HEK293 (cell line): ENCODE results near the gene C13orf46.

Experiments
- BCL11A ChIP-seq: fragments of 450-650 bp; formaldehyde crosslinking; IDR thresholded peaks from 2 replicates; pipeline ENCODE4 v1.5.1; 2016; ENCODE audit warnings: low read depth, missing biosample characterization, missing genetic modification characterization
- GLI4 ChIP-seq: fragments of 450-650 bp; formaldehyde crosslinking; IDR thresholded peaks from 2 replicates; pipeline ENCODE4 v1.5.1; 2016; ENCODE audit warnings: missing biosample characterization, missing genetic modification characterization
- GLIS2 ChIP-seq: fragments of 450-650 bp; formaldehyde crosslinking; IDR thresholded peaks from 2 replicates; pipeline ENCODE4 v1.5.1; 2016; ENCODE audit warnings: missing biosample characterization, missing genetic modification characterization
- KLF8 ChIP-seq: fragments of 450-650 bp; formaldehyde crosslinking; IDR thresholded peaks from 2 replicates; pipeline ENCODE4 v1.5.1; 2016; ENCODE audit warnings: missing biosample characterization, missing genetic modification characterization
- KLF9 ChIP-seq: fragments of 450-650 bp; formaldehyde crosslinking; IDR thresholded peaks from 2 replicates; pipeline ENCODE4 v1.5.1; 2016; ENCODE audit warnings: missing biosample characterization, missing genetic modification characterization, low read depth
- OSR2 ChIP-seq: fragments of 450-650 bp; formaldehyde crosslinking; IDR thresholded peaks from 2 replicates; pipeline ENCODE4 v1.5.1; 2016; ENCODE audit warnings: missing biosample characterization, missing genetic modification characterization
- PBX3 ChIP-seq: sonication (generic); formaldehyde crosslinking; IDR thresholded peaks from 2 replicates; pipeline ENCODE4 v1.8.1; 2022; ENCODE audit warnings: mild to moderate bottlenecking, moderate library complexity, missing genetic modification reagents
- PRDM4 ChIP-seq: fragments of 450-650 bp; formaldehyde crosslinking; IDR thresholded peaks from 2 replicates; pipeline ENCODE4 v1.5.1; 2017; ENCODE audit warnings: missing biosample characterization, missing genetic modification characterization
- SCRT2 ChIP-seq: fragments of 450-650 bp; formaldehyde crosslinking; IDR thresholded peaks from 2 replicates; pipeline ENCODE4 v1.5.1; 2016; ENCODE audit warnings: missing biosample characterization, missing genetic modification characterization
- SETDB1 ChIP-seq: IDR thresholded peaks from one replicate; pipeline ENCODE4 v1.6.1; 2017; ENCODE audit warnings: mild to moderate bottlenecking, low read length, moderate library complexity, mixed read lengths; ENCODE audit not compliant: insufficient read length
- SP3 ChIP-seq: fragments of 450-650 bp; formaldehyde crosslinking; IDR thresholded peaks from 2 replicates; pipeline ENCODE4 v1.5.1; 2016; ENCODE audit warnings: missing biosample characterization, missing genetic modification characterization
- TCF7L2 ChIP-seq: IDR thresholded peaks from 2 replicates; pipeline ENCODE4 v1.6.1; 2011; ENCODE audit warnings: low read depth, mild to moderate bottlenecking, inconsistent platforms, low read length, moderate library complexity, borderline replicate concordance
- ZBTB6 ChIP-seq: fragments of 450-650 bp; formaldehyde crosslinking; IDR thresholded peaks from 2 replicates; pipeline ENCODE4 v1.5.1; 2017; ENCODE audit warnings: missing biosample characterization, missing genetic modification characterization
- ZBTB8A ChIP-seq: fragments of 450-650 bp; formaldehyde crosslinking; IDR thresholded peaks from 2 replicates; pipeline ENCODE4 v1.5.1; 2016; ENCODE audit warnings: missing biosample characterization, missing genetic modification characterization
- ZIC2 ChIP-seq: fragments of 450-650 bp; formaldehyde crosslinking; IDR thresholded peaks from 2 replicates; pipeline ENCODE4 v1.5.1; 2016; ENCODE audit warnings: missing biosample characterization, missing genetic modification characterization
- ZNF148 ChIP-seq: fragments of 450-650 bp; formaldehyde crosslinking; IDR thresholded peaks from 2 replicates; pipeline ENCODE4 v1.5.0; 2017; ENCODE audit warnings: missing biosample characterization, missing genetic modification characterization, borderline replicate concordance
- ZNF175 ChIP-seq: fragments of 450-650 bp; formaldehyde crosslinking; IDR thresholded peaks from 2 replicates; pipeline ENCODE4 v1.5.1; 2016; ENCODE audit warnings: missing biosample characterization, missing genetic modification characterization
- ZNF24 ChIP-seq: fragments of 450-650 bp; formaldehyde crosslinking; IDR thresholded peaks from 2 replicates; pipeline ENCODE4 v1.5.1; 2016; ENCODE audit warnings: missing biosample characterization, missing genetic modification characterization
- ZNF280D ChIP-seq: fragments of 450-650 bp; formaldehyde crosslinking; IDR thresholded peaks from 2 replicates; pipeline ENCODE4 v1.5.1; 2016; ENCODE audit warnings: missing biosample characterization, missing genetic modification characterization
- ZNF341 ChIP-seq: fragments of 450-650 bp; formaldehyde crosslinking; IDR thresholded peaks from 2 replicates; pipeline ENCODE4; 2016; ENCODE audit warnings: low read depth, missing biosample characterization, missing genetic modification characterization
- ZNF488 ChIP-seq: fragments of 450-650 bp; formaldehyde crosslinking; IDR thresholded peaks from 2 replicates; pipeline ENCODE4 v1.5.1; 2016; ENCODE audit warnings: missing biosample characterization, missing genetic modification characterization
- ZNF549 ChIP-seq: fragments of 450-650 bp; IDR thresholded peaks from 2 replicates; pipeline ENCODE4 v1.5.1; 2018; ENCODE audit warnings: missing biosample characterization, missing genetic modification characterization, mild to moderate bottlenecking, inconsistent platforms, moderate library complexity
- ZNF600 ChIP-seq: fragments of 450-650 bp; formaldehyde crosslinking; IDR thresholded peaks from 2 replicates; pipeline ENCODE4 v1.5.1; 2016; ENCODE audit warnings: missing biosample characterization, missing genetic modification characterization
- ZNF624 ChIP-seq: fragments of 450-650 bp; formaldehyde crosslinking; IDR thresholded peaks from 2 replicates; pipeline ENCODE4 v1.5.1; 2017; ENCODE audit warnings: missing biosample characterization, missing genetic modification characterization
- ZNF639 ChIP-seq: fragments of 450-650 bp; formaldehyde crosslinking; IDR thresholded peaks from 2 replicates; pipeline ENCODE4 v1.5.1; 2016; ENCODE audit warnings: missing biosample characterization, missing genetic modification characterization
- ZNF670 ChIP-seq: fragments of 450-650 bp; formaldehyde crosslinking; IDR thresholded peaks from 2 replicates; pipeline ENCODE4 v1.5.1; 2016; ENCODE audit warnings: missing biosample characterization, missing genetic modification characterization, low read depth
- ZNF792 ChIP-seq: fragments of 450-650 bp; formaldehyde crosslinking; IDR thresholded peaks from 2 replicates; pipeline ENCODE4 v1.5.1; 2016; ENCODE audit warnings: missing biosample characterization, missing genetic modification characterization
- ZNF837 ChIP-seq: fragments of 450-650 bp; formaldehyde crosslinking; IDR thresholded peaks from 2 replicates; pipeline ENCODE4 v1.5.1; 2016; ENCODE audit warnings: missing biosample characterization, missing genetic modification characterization
- ZSCAN30 ChIP-seq: fragments of 450-650 bp; IDR thresholded peaks from 2 replicates; pipeline ENCODE4 v1.5.1; 2018; ENCODE audit warnings: missing biosample characterization, mild to moderate bottlenecking, missing genetic modification characterization, moderate library complexity

The C13orf46 gene

GRCh38 chr13:113981194-113981605 lies 7.3 kb upstream of the C13orf46 start (continued):
- TF ChIP-seq ZNF148 (tag by site-specific recombination) (no peak), ZNF624 (tag by site-specific recombination) (no peak), ZNF341 (tag by site-specific recombination) (no peak), ZIC2 (tag by site-specific recombination) (peak; percentile 71), PBX3 (CRISPR knock-in tag) (no peak), TCF7L2 (no peak), ZNF670 (tag by site-specific recombination) (no peak), ZSCAN30 (tag by site-specific recombination) (0 out of 2 replicates have a peak, but pooled peaks have one; percentile 21), ZNF280D (tag by site-specific recombination) (no peak), ZNF837 (no peak), ZNF175 (tag by site-specific recombination) (no peak), ZNF488 (tag by site-specific recombination) (no peak), ZBTB8A (tag by site-specific recombination) (no peak), ZNF24 (tag by site-specific recombination) (0 out of 2 replicates have a peak, but pooled peaks have one; percentile 59), GLIS2 (tag by site-specific recombination) (peak; percentile 63; the same call in 1 of the 2 replicates), ZNF792 (tag by site-specific recombination) (no peak), ZBTB6 (tag by site-specific recombination) (no peak), KLF9 (peak; percentile 50), SETDB1 (no peak), ZNF639 (no peak), GLI4 (tag by site-specific recombination) (no peak), OSR2 (tag by site-specific recombination) (no peak), ZNF549 (tag by site-specific recombination) (no peak), KLF8 (tag by site-specific recombination) (peak; percentile 69), ZNF600 (tag by site-specific recombination) (peak; percentile 95), SP3 (tag by site-specific recombination) (no peak), SCRT2 (no peak), BCL11A (no peak), PRDM4 (peak; percentile 70; the same call in 1 of the 2 replicates)
